Spleen (tissue), 11 donors: ENCODE measurements around the gene CDC42BPG. TPM values are rescaled to one million over a fixed set of nuclear protein-coding genes. Genes with fewer than 3 reads are reported as not detected.

Experiments used
- DNase-seq: peaks from one replicate; pipeline ENCODE4 v3.0.0-alpha.2; 2020
- H3K27ac ChIP-seq, 8 donors: fragments of 200-600 bp; sonication (generic) in 7 of 8; 1 replicate in 4 of 8; 2 replicates in 4 of 8; pipeline versions ENCODE4 v1.5.0 to v1.8.0; 2016 to 2021; ENCODE audit warnings: inconsistent platforms in 4 of 8, mild to moderate bottlenecking in 4 of 8, moderate library complexity in 1 of 8
- H3K27me3 ChIP-seq, 7 donors: fragments of 200-600 bp; sonication (generic) in 6 of 7; replicated peaks in 1 of 7; 1 replicate in 4 of 7; 2 replicates in 3 of 7; pipeline versions ENCODE4 v1.5.0 to v1.8.0; 2016 to 2021; ENCODE audit warnings: inconsistent platforms in 3 of 7, mild to moderate bottlenecking in 1 of 7
- H3K36me3 ChIP-seq, 6 donors: fragments of 200-600 bp; sonication (generic) in 5 of 6; 1 replicate in 4 of 6; 2 replicates in 2 of 6; pipeline versions ENCODE4 v1.5.0 to v1.8.0; 2016 to 2021; ENCODE audit warnings: inconsistent platforms in 2 of 6
- H3K4me1 ChIP-seq, 6 donors: fragments of 200-600 bp; sonication (generic) in 5 of 6; 1 replicate in 3 of 6; 2 replicates in 3 of 6; pipeline versions ENCODE4 v1.5.0 to v1.8.0; 2016 to 2021; ENCODE audit warnings: inconsistent platforms in 3 of 6
- H3K4me3 ChIP-seq, 8 donors: fragments of 200-600 bp; sonication (generic) in 7 of 8; 1 replicate in 4 of 8; 2 replicates in 4 of 8; pipeline versions ENCODE4 v1.5.0 to v1.8.0; 2016 to 2021; ENCODE audit warnings: inconsistent platforms in 4 of 8, mild to moderate bottlenecking in 4 of 8, moderate library complexity in 2 of 8
- H3K9me3 ChIP-seq, 8 donors: fragments of 200-600 bp; sonication (generic) in 7 of 8; 1 replicate in 4 of 8; 2 replicates in 4 of 8; pipeline versions ENCODE4 v1.5.0 to v1.8.0; 2016 to 2021; ENCODE audit warnings: inconsistent platforms in 4 of 8
- CTCF ChIP-seq, 11 experiments: fragments of 200-600 bp in 7 of 11; fragments of 450-650 bp in 4 of 11; sonication (generic) in 4 of 11; IDR thresholded peaks in 8 of 11; conservative IDR thresholded peaks in 3 of 11; 1 replicate in 7 of 11; 2 replicates in 4 of 11; pipeline versions ENCODE4 v1.4.0 to v1.8.0; 2016 to 2021; ENCODE audit warnings: antibody characterized with exemption in 11 of 11, inconsistent platforms in 4 of 11, mild to moderate bottlenecking in 1 of 11
- POLR2A ChIP-seq, 3 donors: fragments of 450-650 bp; IDR thresholded peaks; one replicate each; pipeline ENCODE4 v1.5.1; 2017; ENCODE audit warnings: antibody characterized with exemption in 3 of 3, mild to moderate bottlenecking in 1 of 3
- POLR2AphosphoS5 ChIP-seq, 3 donors: sonication (generic); formaldehyde crosslinking; IDR thresholded peaks; one replicate each; pipeline ENCODE4 v1.5.1; 2017; ENCODE audit warnings: antibody characterized with exemption in 3 of 3
- WGBS, 5 donors: extraction: QIAGEN DNeasy Blood & Tissue Kit in 3 of 5; methylation state at CpG; one replicate each; pipeline versions ENCODE4 v1.1.5 to v1.1.7; 2013 to 2018; 5-methylcytosine and 5-hydroxymethylcytosine counted together
- intact Hi-C: fragments of 100-400 bp; cut with DNase I; formaldehyde crosslinking; loops from one replicate; pipeline ENCODE4 v1.15.0; 2023; ENCODE audit warnings: low total_unique reads
- polyA plus RNA-seq, 3 donors: library from polyadenylated mRNA; stranded (reverse); fragments of 200-250 nt; gene quantifications; one replicate each; pipeline ENCODE4 v1.2.1, GENCODE V29; 2013
- total RNA-seq, 7 donors: library from RNA; depleted of rRNA in 3 of 7; stranded (reverse); fragments of >200 nt in 3 of 7; fragmentation: NEBNext Ultra II Directional in 4 of 7; extraction: Animal tissue kit (Norgen Biotek cat#: 25700) in 4 of 7; gene quantifications; one replicate each; pipeline versions ENCODE4 v1.1.0 to v1.2.1, GENCODE V29; 2016 to 2021
- donor health status: healthy with polysubstance abuse.
- donor health status: DM: no; HTN: no; CAD: no; lungs with moderate emphysema.
- donor health status: DM: no; HTN: no; CAD: no.
- donor health status: Bipolar disorder and iron deficiency.
- donor health status: healthy.
- donor health status: DM: no; HTN: no; CAD: no.
- donor health status: DM: yes; HTN: yes; CAD: no.

CDC42BPG gene
- total and polyA plus RNA-seq, 10 donors: 0.74 to 4.6 (median 2.5) TPM

GRCh38 chr11:64778473-64779298 lies 65.8 kb downstream of the CDC42BPG start, which contains the start of gene SF1:
Gene SF1 (minus strand): TSS chr11:64778542. CDS start chr11:64778392, 150 bp downstream.
- peak; percentile 99 for DNase-seq
- H3K27ac ChIP-seq: peak within 1 kb of the TSS; percentile 98 to 100 (median 100)
- peaks cover 45 to 76% (median 55%) of the 10 kb centered on the region in 6 donors for H3K4me1 ChIP-seq
- H3K36me3 ChIP-seq: peaks cover 4 to 38% (median 29%) of the 10 kb centered on the region in 6 donors
- intact Hi-C loops: no loop called here
- H3K27me3 ChIP-seq: no peaks in the 10 kb centered on the region
- no peaks in the 10 kb centered on the region for H3K9me3 ChIP-seq
- H3K4me3 ChIP-seq: peak within 1 kb of the TSS; percentile 77 to 94 (median 84)
- 0 to 1% (median 0%) methylated on average over 43 to 80 of the region's 80 CpGs for WGBS, 5 donors
- TF ChIP-seq POLR2A (IDR thresholded peaks at IDR 0.05) (peak in 2 of 3 donors; percentile 56 to 97), CTCF (IDR thresholded peaks at IDR 0.05 in 8 of 11, conservative IDR thresholded peaks at IDR 0.05 in 3 of 11) (peak in 8 of 11 experiments; percentile 10 to 58 (median 43)), POLR2AphosphoS5 (IDR thresholded peaks at IDR 0.05) (peak; percentile 98 to 100 (median 99))

- Histone ChIP-seq H3K36me3 (peaks cover 5 to 44% (median 35%) of the 10 kb centered on the region in 6 donors), H3K27me3 (no peaks in the 10 kb centered on the region), H3K9me3 (no peaks in the 10 kb centered on the region), H3K4me3 (peak overlapping the region; percentile 77 to 94 (median 84)), H3K4me1 (peaks cover 50 to 79% (median 60%) of the 10 kb centered on the region in 6 donors), H3K27ac (peak overlapping the region; percentile 98 to 100 (median 100))
- intact Hi-C loops: no loop called here
- 0 to 1% (median 0%) methylated on average over 4 to 28 of the region's 28 CpGs; no CpG with 5 or more reads in 2 of the 5 donors for WGBS, 5 donors
- DNase-seq: no peak
- TF ChIP-seq CTCF (IDR thresholded peaks at IDR 0.05 in 8 of 11, conservative IDR thresholded peaks at IDR 0.05 in 3 of 11): no peak
- TF ChIP-seq POLR2AphosphoS5 (IDR thresholded peaks at IDR 0.05): no peak
- peak in 1 of 3 donors; percentile 87 for TF ChIP-seq POLR2A (IDR thresholded peaks at IDR 0.05)
Observed at GRCh38 chr11:64778223-64778472, 66.3 kb downstream of the CDC42BPG start.

GRCh38 chr11:64777449-64778222 lies 66.8 kb downstream of the CDC42BPG start:
- Histone ChIP-seq H3K27me3 (no peaks in the 10 kb centered on the region), H3K36me3 (peaks cover 9 to 49% (median 40%) of the 10 kb centered on the region in 6 donors), H3K9me3 (no peaks in the 10 kb centered on the region), H3K4me3 (peak overlapping the region; percentile 77 to 94 (median 84)), H3K4me1 (peaks cover 55 to 79% (median 65%) of the 10 kb centered on the region in 6 donors), H3K27ac (peak overlapping the region; percentile 98 to 100 (median 100))
- TF ChIP-seq POLR2A (IDR thresholded peaks at IDR 0.05) (no peak), POLR2AphosphoS5 (IDR thresholded peaks at IDR 0.05) (peak; percentile 66 to 82 (median 68)), CTCF (IDR thresholded peaks at IDR 0.05 in 8 of 11, conservative IDR thresholded peaks at IDR 0.05 in 3 of 11) (no peak)
- intact Hi-C loops: no loop called here
- DNase-seq: peak; percentile 95
- 0 to 1% (median 1%) methylated on average over 17 to 98 of the region's 98 CpGs for WGBS, 5 donors
